Endodermal cell (in vitro differentiated cells): ENCODE data around the gene PTPRE. TPM values are rescaled to one million over a fixed set of nuclear protein-coding genes. Genes with fewer than 3 reads are reported as not detected.

Source experiments
- DNase-seq: peaks from one replicate; pipeline ENCODE4 v3.0.0-alpha.2; 2017
- H3K27ac ChIP-seq: 2 replicates; pipeline ENCODE4 v1.5.1; 2013; ENCODE audit warnings: mild to moderate bottlenecking, low read depth, low read length, moderate library complexity
- H3K27me3 ChIP-seq: 2 replicates; pipeline ENCODE4 v1.6.1; 2013; ENCODE audit warnings: mild to moderate bottlenecking, low read length, moderate library complexity; ENCODE audit not compliant: insufficient read depth, control insufficient read depth, poor library complexity, severe bottlenecking
- H3K36me3 ChIP-seq: 2 replicates; pipeline ENCODE4 v1.7.0; 2013; ENCODE audit warnings: mild to moderate bottlenecking, low read length, moderate library complexity; ENCODE audit not compliant: control insufficient read depth, insufficient read depth
- H3K4me1 ChIP-seq: one replicate; pipeline ENCODE4 v1.7.0; 2013; ENCODE audit warnings: low read length; ENCODE audit not compliant: control insufficient read depth, insufficient read depth
- H3K4me3 ChIP-seq: 2 replicates; pipeline ENCODE4 v1.5.1; 2013; ENCODE audit warnings: mild to moderate bottlenecking, low read length, moderate library complexity
- H3K9ac ChIP-seq: 2 replicates; pipeline ENCODE4 v1.6.1; 2013; ENCODE audit warnings: mild to moderate bottlenecking, low read length, moderate library complexity; ENCODE audit not compliant: poor library complexity, severe bottlenecking; ENCODE audit errors: extremely low read depth
- H3K9me3 ChIP-seq: 2 replicates; pipeline ENCODE4 v1.6.1; 2013; ENCODE audit warnings: mild to moderate bottlenecking, low read length, moderate library complexity; ENCODE audit not compliant: control insufficient read depth
- H3K27ac Mint-ChIP-seq: 2 replicates; pipeline ENCODE4 v1.8.0; 2020; ENCODE audit warnings: mixed read lengths
- H3K27me3 Mint-ChIP-seq: 2 replicates; pipeline ENCODE4 v1.8.0; 2021; ENCODE audit warnings: mild to moderate bottlenecking, mixed read lengths; ENCODE audit not compliant: insufficient read depth
- H3K36me3 Mint-ChIP-seq: 2 replicates; pipeline ENCODE4 v1.8.0; 2020; ENCODE audit warnings: low read depth, mixed read lengths
- H3K4me1 Mint-ChIP-seq: 2 replicates; pipeline ENCODE4 v1.8.0; 2020; ENCODE audit warnings: mixed read lengths
- H3K4me3 Mint-ChIP-seq: 2 replicates; pipeline ENCODE4 v1.8.0; 2020; ENCODE audit warnings: mild to moderate bottlenecking, moderate library complexity, mixed read lengths
- H3K9me3 Mint-ChIP-seq: 2 replicates; pipeline ENCODE4 v1.8.0; 2020; ENCODE audit warnings: mild to moderate bottlenecking, mixed read lengths
- CTCF ChIP-seq: fragments of 200-600 bp; sonication (generic); conservative IDR thresholded peaks from 2 replicates; pipeline ENCODE4 v1.5.0; 2021; ENCODE audit warnings: antibody characterized with exemption, mild to moderate bottlenecking
- WGBS, 2 experiments: methylation state at CpG; one replicate each; pipeline versions ENCODE4 v1.1.5 to v1.1.7; 2013; ENCODE audit warnings: missing lambda C conversion rate in 2 of 2, mixed read lengths in 1 of 2; ENCODE audit not compliant: insufficient coverage in 1 of 2, insufficient read length in 1 of 2; 5-methylcytosine and 5-hydroxymethylcytosine counted together
- total RNA-seq, 2 donors: library from RNA; stranded (reverse); fragmentation: NEBNext Ultra II Directional in 1 of 2; extraction: Animal tissue kit (Norgen Biotek cat#: 25700) in 1 of 2; gene quantifications; 2 replicates in 1 of 2; 3 replicates in 1 of 2; pipeline ENCODE4 v1.2.1, GENCODE V29; 2021

PTPRE gene
- total RNA-seq, 2 donors from 2014 or later: 0.75 to 3.0 TPM

- Mint-ChIP-seq H3K9me3 (no peaks in the 10 kb centered on the region), H3K4me1 (no peaks in the 10 kb centered on the region), H3K4me3 (no peak overlapping the region), H3K27ac (no peak overlapping the region), H3K36me3 (no peaks in the 10 kb centered on the region), H3K27me3 (peaks cover 1% of the 10 kb centered on the region)
- DNase-seq: no peak
- H3K27ac ChIP-seq: no peak overlapping the region
- H3K9me3 ChIP-seq: no peaks in the 10 kb centered on the region
- no peak for TF ChIP-seq CTCF
- no peaks in the 10 kb centered on the region for H3K27me3 ChIP-seq
- H3K4me3 ChIP-seq: no peak overlapping the region
- no peaks in the 10 kb centered on the region for H3K4me1 ChIP-seq
- no peaks in the 10 kb centered on the region for H3K36me3 ChIP-seq
- H3K9ac ChIP-seq: no peak overlapping the region
- no CpG with 5 or more reads among the region's 1 CpG for WGBS, 2 experiments
These were observed 12.8 kb upstream of the PTPRE start for GRCh38 chr10:127894146-127894545.

- Histone ChIP-seq H3K4me1 (no peaks in the 10 kb centered on the region), H3K9ac (no peak overlapping the region), H3K36me3 (no peaks in the 10 kb centered on the region), H3K4me3 (no peak overlapping the region), H3K27me3 (no peaks in the 10 kb centered on the region), H3K9me3 (no peaks in the 10 kb centered on the region), H3K27ac (no peak overlapping the region)
- DNase-seq: no peak
- Mint-ChIP-seq H3K36me3 (no peaks in the 10 kb centered on the region), H3K4me3 (no peak overlapping the region), H3K4me1 (no peaks in the 10 kb centered on the region), H3K27ac (no peak overlapping the region), H3K27me3 (peaks cover 6% of the 10 kb centered on the region), H3K9me3 (no peaks in the 10 kb centered on the region)
- TF ChIP-seq CTCF: no peak
These were observed 10.3 kb upstream of the PTPRE start for GRCh38 chr10:127896590-127896989.

- no peak overlapping the region for H3K4me3 Mint-ChIP-seq
- no peak for TF ChIP-seq CTCF
These were observed 9.7 kb upstream of the PTPRE start for GRCh38 chr10:127897177-127897576.

More at GRCh38 chr10:127897177-127897576, 9.7 kb upstream of the PTPRE start:
- H3K36me3 ChIP-seq: no peaks in the 10 kb centered on the region
- Mint-ChIP-seq H3K27ac (no peak overlapping the region), H3K9me3 (no peaks in the 10 kb centered on the region), H3K27me3 (peaks cover 6% of the 10 kb centered on the region), H3K4me1 (no peaks in the 10 kb centered on the region), H3K36me3 (no peaks in the 10 kb centered on the region)
- no peaks in the 10 kb centered on the region for H3K27me3 ChIP-seq
- no peak overlapping the region for H3K27ac ChIP-seq
- no peak overlapping the region for H3K9ac ChIP-seq
- H3K9me3 ChIP-seq: no peaks in the 10 kb centered on the region
- 93% methylated on average over 2 of the region's 2 CpGs; no CpG with 5 or more reads in 1 of the 2 experiments for WGBS, 2 experiments
- H3K4me3 ChIP-seq: no peak overlapping the region
- no peak for DNase-seq
- no peaks in the 10 kb centered on the region for H3K4me1 ChIP-seq
